ENCODE results near the gene MYL6. TPM values are rescaled to one million over a fixed set of nuclear protein-coding genes. Genes with fewer than 3 reads are reported as not detected.
A peak's percentile ranks its signal among the peaks of the same experiment; 100 is the strongest.
"Not testable (repeated sequence)": the region's sequence is repeated elsewhere in the genome, so short reads cannot be mapped to it uniquely, and the experiment has no call there.

MYL6 gene
- total RNA-seq, 1 experiment from 2014 or later: 918 TPM

DNA sequence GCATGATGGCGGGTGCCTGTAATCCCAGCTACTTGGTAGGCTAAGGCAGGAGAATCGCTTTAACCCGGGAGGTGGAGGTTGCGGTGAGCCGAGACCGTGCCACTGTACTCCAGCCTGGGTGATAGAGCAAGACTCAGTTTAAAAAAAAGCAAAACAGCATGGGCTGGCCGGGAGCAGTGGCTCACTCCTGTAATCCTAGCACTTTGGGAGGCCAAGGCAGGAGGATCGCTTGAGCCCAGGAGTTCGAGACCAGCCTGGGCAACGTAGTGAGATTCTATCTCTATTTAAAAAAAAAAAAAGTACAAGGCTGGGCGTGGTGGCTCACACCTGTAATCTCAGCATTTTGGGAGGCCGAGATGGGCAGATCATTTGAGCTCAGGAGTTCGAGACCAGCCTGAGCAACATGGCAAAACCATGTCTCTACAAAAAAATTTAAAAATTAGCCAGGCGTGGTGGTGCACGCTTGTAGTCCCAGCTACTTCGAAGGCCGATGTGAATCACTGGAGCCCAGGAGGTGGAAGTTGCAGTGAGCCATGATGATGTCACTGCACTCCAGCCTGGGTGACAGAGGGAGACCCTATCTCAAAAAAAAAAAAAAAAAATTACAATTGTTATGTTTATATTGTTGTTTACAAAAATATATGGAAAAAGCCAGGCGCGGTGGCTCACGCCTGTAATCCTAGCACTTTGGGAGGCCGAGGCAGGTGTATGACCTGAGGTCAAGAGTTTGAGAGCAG, 1.5 kb upstream of the MYL6 start:
- not testable (repeated sequence) for DNase-seq (ENCODE audit: low spot score)

GRCh38 chr12:56157201-56158028, 744 bp upstream of the MYL6 start:
- peak; percentile 85 for DNase-seq (ENCODE audit: low spot score)

GRCh38 chr12:56158926-56159461, 835 bp downstream of the MYL6 start:
- DNase-seq (ENCODE audit: low spot score): peak; percentile 87

DNA sequence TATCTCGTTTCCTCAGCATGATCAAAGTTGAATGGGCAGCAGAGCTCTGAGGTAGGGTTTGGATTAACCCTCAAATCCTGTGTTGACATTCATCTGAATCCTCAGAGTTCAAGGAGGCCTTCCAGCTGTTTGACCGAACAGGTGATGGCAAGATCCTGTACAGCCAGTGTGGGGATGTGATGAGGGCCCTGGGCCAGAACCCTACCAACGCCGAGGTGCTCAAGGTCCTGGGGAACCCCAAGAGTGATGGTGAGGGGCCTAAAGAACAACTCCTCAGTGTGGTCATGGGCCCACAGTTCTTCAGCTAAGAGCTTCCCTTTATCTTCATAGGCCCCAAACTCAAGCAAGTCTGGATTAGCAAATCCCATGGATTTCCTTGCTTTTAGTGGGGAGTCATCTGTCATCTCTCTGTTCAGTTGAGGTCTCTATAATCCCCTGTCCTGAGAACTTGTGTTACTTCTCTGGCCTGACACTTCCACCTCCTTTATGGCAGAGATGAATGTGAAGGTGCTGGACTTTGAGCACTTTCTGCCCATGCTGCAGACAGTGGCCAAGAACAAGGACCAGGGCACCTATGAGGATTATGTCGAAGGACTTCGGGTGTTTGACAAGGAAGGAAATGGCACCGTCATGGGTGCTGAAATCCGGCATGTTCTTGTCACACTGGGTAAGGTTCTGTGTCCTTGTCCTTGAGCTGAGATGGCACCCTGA, 1.5 kb downstream of the MYL6 start:
- DNase-seq (ENCODE audit: low spot score): peak; percentile 25

- DNase-seq (ENCODE audit: low spot score): peak; percentile 38
These were observed 2.1 kb downstream of the MYL6 start for GRCh38 chr12:56160193-56160763.

DNA sequence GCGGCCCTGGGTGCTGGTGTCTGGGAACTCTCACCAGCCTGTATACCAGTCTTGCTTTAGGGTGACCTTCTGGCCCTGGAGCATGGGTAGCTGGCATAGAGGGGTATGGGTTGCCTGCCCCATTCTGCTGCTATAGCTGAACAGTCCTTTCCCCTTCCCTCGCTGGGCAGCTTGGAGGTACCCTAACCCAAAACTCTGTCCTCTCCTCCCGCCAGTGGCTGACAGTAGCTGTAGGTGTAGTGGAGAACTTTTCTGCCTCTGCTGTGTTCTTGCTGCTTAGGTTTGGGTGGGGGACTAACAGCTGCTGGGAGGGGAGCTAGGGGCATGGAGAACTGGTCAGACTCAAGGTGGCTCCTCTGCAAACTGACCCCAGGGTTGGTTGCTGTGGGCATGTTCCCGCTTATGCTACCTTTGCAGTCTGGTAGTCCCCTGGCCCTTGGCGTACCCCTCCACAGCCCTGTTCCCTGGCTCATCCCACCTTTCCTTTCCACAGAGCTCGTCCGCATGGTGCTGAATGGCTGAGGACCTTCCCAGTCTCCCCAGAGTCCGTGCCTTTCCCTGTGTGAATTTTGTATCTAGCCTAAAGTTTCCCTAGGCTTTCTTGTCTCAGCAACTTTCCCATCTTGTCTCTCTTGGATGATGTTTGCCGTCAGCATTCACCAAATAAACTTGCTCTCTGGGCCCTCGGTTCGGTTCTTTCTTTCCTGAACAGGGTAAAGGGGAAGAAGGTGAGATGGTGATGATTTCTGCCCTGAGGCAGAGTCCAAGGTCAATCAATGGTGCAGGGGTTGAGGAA, 2.9 kb downstream of the MYL6 start:
- DNase-seq (ENCODE audit: low spot score): no peak

- DNase-seq (ENCODE audit: low spot score): no peak
These were observed 3.7 kb downstream of the MYL6 start for GRCh38 chr12:56161690-56162351.

GRCh38 chr12:56162468-56163290, 4.5 kb downstream of the MYL6 start:
- DNase-seq (ENCODE audit: low spot score): no peak

- peak; percentile 28 for DNase-seq (ENCODE audit: low spot score)
These were observed 5.6 kb downstream of the MYL6 start for GRCh38 chr12:56163533-56164344.

GRCh38 chr12:56164345-56164729, 6.2 kb downstream of the MYL6 start:
- no peak for DNase-seq (ENCODE audit: low spot score)

GRCh38 chr12:56165369-56165768, 7.2 kb downstream of the MYL6 start:
- no peak for DNase-seq (ENCODE audit: low spot score)

DNA sequence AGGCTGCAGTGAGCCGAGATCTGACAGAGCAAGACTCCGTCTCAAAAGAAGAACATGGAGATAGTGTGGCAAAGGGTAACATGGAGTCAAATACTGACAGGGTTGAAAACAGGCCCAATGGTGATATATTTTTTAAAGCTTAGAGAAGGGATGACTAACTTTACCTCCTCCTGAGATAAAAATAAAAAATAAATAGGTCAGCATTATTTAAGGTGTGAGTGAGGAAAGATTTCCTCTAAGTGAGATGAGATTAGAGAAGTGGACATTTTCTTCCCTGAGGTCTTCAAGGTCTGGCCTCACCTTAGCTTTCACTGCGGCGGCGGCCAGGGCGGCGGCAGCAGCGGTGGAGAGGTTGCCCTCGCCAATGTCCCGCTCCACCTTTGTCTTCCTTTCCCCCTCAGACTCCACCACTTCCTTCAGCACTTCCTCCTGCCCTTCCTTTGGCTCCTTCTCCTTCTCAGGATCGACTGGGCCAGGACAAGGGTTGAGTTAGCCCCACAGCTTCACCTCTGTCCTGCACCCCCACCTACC, 11.1 kb downstream of the MYL6 start:
- DNase-seq (ENCODE audit: low spot score): no peak

GRCh38 chr12:56172839-56173238, 14.7 kb downstream of the MYL6 start:
- DNase-seq (ENCODE audit: low spot score): no peak

GRCh38 chr12:56178347-56178746, 20.2 kb downstream of the MYL6 start:
- DNase-seq (ENCODE audit: low spot score): no peak

DNA sequence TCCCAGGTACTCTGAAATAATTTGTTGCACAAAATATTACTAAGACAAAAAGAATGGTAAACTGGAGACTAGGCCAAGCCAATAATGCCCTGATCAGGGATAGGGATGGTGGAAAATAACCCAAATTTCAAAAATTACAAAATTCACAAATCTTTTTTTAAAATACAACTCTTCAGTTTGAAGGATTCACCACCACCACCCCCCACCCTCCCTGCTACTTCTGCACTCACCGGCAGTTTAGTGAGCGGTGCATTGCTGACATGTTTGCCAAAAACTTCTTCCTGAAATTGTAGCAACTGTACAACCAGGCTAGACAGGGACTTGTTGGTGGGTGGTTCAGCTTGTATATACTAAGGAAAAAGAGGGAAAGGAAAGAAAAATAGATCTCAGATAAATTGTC, 28.8 kb downstream of the MYL6 start:
- no peak for DNase-seq (ENCODE audit: low spot score)

- DNase-seq (ENCODE audit: low spot score): no peak
These were observed 30.1 kb downstream of the MYL6 start for GRCh38 chr12:56188131-56188777.

DNA sequence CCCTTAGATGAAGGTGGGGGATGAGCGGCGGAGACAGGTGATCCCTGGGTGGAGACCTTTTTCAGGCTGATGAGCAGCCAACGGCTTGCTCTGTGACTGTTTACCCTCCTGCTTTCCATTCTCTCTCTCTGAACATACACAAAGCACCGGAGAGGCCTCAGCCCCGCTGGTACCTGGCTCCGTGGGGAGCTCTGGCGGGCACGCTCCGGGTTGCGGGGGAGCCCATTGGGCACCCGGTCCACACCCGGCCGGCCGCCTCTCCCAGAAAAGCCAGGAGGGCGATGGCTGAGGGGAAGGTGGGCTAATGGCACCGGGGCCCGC, 30.6 kb downstream of the MYL6 start:
- DNase-seq (ENCODE audit: low spot score): no peak
